ENCODE results near the gene FGFR2.

Gene FGFR2

GRCh38 chr10:121594623-121595350 lies 3.5 kb downstream of the FGFR2 start:
- DNase-seq (ENCODE audit: low read depth), result no peak
- no peak overlapping the region for H3K4me3 ChIP-seq (ENCODE audit: low read depth, low read length)
- TF ChIP-seq POLR2A (IDR thresholded peaks at IDR 0.05; ENCODE audit: extremely low read depth, insufficient read length), result no peak
- TF ChIP-seq MYC (IDR thresholded peaks at IDR 0.05; ENCODE audit: low read depth, low read length), result no peak
- no peak for TF ChIP-seq MAX (IDR thresholded peaks at IDR 0.05; ENCODE audit: low read depth, low read length)
- TF ChIP-seq CTCF (IDR thresholded peaks at IDR 0.05; ENCODE audit: low read depth, low read length), result no peak

GRCh38 chr10:121594076-121594475 lies 4.2 kb downstream of the FGFR2 start:
- DNase-seq (ENCODE audit: low read depth), result no peak
- TF ChIP-seq MAX (IDR thresholded peaks at IDR 0.05; ENCODE audit: low read depth, low read length), result no peak
- no peak for TF ChIP-seq MYC (IDR thresholded peaks at IDR 0.05; ENCODE audit: low read depth, low read length)
- TF ChIP-seq CTCF (IDR thresholded peaks at IDR 0.05; ENCODE audit: low read depth, low read length), result no peak
- TF ChIP-seq POLR2A (IDR thresholded peaks at IDR 0.05; ENCODE audit: extremely low read depth, insufficient read length), result no peak
- H3K4me3 ChIP-seq (ENCODE audit: low read depth, low read length), result no peak overlapping the region

GRCh38 chr10:121593281-121594075 lies 4.8 kb downstream of the FGFR2 start:
- no peak for DNase-seq (ENCODE audit: low read depth)
- no peak overlapping the region for H3K4me3 ChIP-seq (ENCODE audit: low read depth, low read length)
- TF ChIP-seq MYC (IDR thresholded peaks at IDR 0.05; ENCODE audit: low read depth, low read length), result no peak
- no peak for TF ChIP-seq CTCF (IDR thresholded peaks at IDR 0.05; ENCODE audit: low read depth, low read length)
- TF ChIP-seq MAX (IDR thresholded peaks at IDR 0.05; ENCODE audit: low read depth, low read length), result no peak

GRCh38 chr10:121592155-121592890 lies 5.9 kb downstream of the FGFR2 start:
- TF ChIP-seq MAX (IDR thresholded peaks at IDR 0.05; ENCODE audit: low read depth, low read length) (no peak), MYC (IDR thresholded peaks at IDR 0.05; ENCODE audit: low read depth, low read length) (no peak), POLR2A (IDR thresholded peaks at IDR 0.05; ENCODE audit: extremely low read depth, insufficient read length) (no peak), CTCF (IDR thresholded peaks at IDR 0.05; ENCODE audit: low read depth, low read length) (no peak)
- H3K4me3 ChIP-seq (ENCODE audit: low read depth, low read length), result no peak overlapping the region
- DNase-seq (ENCODE audit: low read depth), result no peak

- TF ChIP-seq CTCF (IDR thresholded peaks at IDR 0.05; ENCODE audit: low read depth, low read length) (no peak), MAX (IDR thresholded peaks at IDR 0.05; ENCODE audit: low read depth, low read length) (no peak), MYC (IDR thresholded peaks at IDR 0.05; ENCODE audit: low read depth, low read length) (no peak), POLR2A (IDR thresholded peaks at IDR 0.05; ENCODE audit: extremely low read depth, insufficient read length) (no peak)
- H3K4me3 ChIP-seq (ENCODE audit: low read depth, low read length), result no peak overlapping the region
- DNase-seq (ENCODE audit: low read depth), result no peak
Measured at GRCh38 chr10:121591186-121591585, 7.1 kb downstream of the FGFR2 start.

Data from NB4 (cell line).